Prostate gland (tissue), 2 donors: Measurements from ENCODE around the gene CACNA1E.

Source experiments
- CTCF ChIP-seq, 4 experiments: fragments of 200-600 bp in 2 of 4; fragments of 450-650 bp in 2 of 4; sonication (generic) in 2 of 4; IDR thresholded peaks; 1 replicate in 3 of 4; 2 replicates in 1 of 4; pipeline ENCODE4 v1.5.1; 2016 to 2019; ENCODE audit warnings: antibody characterized with exemption in 4 of 4, mild to moderate bottlenecking in 2 of 4, moderate library complexity in 2 of 4
- POLR2AphosphoS5 ChIP-seq: sonication (generic); formaldehyde crosslinking; IDR thresholded peaks from one replicate; pipeline ENCODE4 v1.6.1; 2017; ENCODE audit warnings: antibody characterized with exemption

GRCh38 chr1:181548497-181548896 is 65.2 kb downstream of the CACNA1E start:
- TF ChIP-seq CTCF (IDR thresholded peaks at IDR 0.05) = no peak
- no peak for TF ChIP-seq POLR2AphosphoS5
